Muscle layer of colon (tissue), 2 donors: ENCODE measurements around the gene TRIM61.
"Not testable (repeated sequence)": the region's sequence is repeated elsewhere in the genome, so short reads cannot be mapped to it uniquely, and the experiment has no call there.

Experiments
- H3K27ac ChIP-seq: one replicate; pipeline ENCODE4 v1.7.0; 2013; ENCODE audit warnings: low read depth, mild to moderate bottlenecking, low read length, moderate library complexity
- H3K27me3 ChIP-seq, 2 donors: one replicate each; pipeline ENCODE4 v1.7.0; 2013; ENCODE audit warnings: low read length in 2 of 2, mild to moderate bottlenecking in 2 of 2; ENCODE audit not compliant: insufficient read depth in 2 of 2, control insufficient read depth in 1 of 2
- H3K36me3 ChIP-seq: one replicate; pipeline ENCODE4 v1.7.0; 2013; ENCODE audit warnings: mild to moderate bottlenecking, low read length; ENCODE audit not compliant: insufficient read depth
- H3K4me1 ChIP-seq: one replicate; pipeline ENCODE4 v1.7.0; 2013; ENCODE audit warnings: mild to moderate bottlenecking, low read length; ENCODE audit not compliant: insufficient read depth
- H3K4me3 ChIP-seq, 2 donors: one replicate each; pipeline ENCODE4 v1.7.0; 2013; ENCODE audit warnings: low read length in 2 of 2, low read depth in 1 of 2, mild to moderate bottlenecking in 1 of 2, moderate library complexity in 1 of 2
- H3K9ac ChIP-seq: one replicate; pipeline ENCODE4 v1.7.0; 2013; ENCODE audit warnings: low read length
- H3K9me3 ChIP-seq: one replicate; pipeline ENCODE4 v1.7.0; 2013; ENCODE audit warnings: mild to moderate bottlenecking, low read length
- donor health status: abdominal sarcoma.
- donor health status: Adenocarcinoma of cecum.

The TRIM61 gene

DNA sequence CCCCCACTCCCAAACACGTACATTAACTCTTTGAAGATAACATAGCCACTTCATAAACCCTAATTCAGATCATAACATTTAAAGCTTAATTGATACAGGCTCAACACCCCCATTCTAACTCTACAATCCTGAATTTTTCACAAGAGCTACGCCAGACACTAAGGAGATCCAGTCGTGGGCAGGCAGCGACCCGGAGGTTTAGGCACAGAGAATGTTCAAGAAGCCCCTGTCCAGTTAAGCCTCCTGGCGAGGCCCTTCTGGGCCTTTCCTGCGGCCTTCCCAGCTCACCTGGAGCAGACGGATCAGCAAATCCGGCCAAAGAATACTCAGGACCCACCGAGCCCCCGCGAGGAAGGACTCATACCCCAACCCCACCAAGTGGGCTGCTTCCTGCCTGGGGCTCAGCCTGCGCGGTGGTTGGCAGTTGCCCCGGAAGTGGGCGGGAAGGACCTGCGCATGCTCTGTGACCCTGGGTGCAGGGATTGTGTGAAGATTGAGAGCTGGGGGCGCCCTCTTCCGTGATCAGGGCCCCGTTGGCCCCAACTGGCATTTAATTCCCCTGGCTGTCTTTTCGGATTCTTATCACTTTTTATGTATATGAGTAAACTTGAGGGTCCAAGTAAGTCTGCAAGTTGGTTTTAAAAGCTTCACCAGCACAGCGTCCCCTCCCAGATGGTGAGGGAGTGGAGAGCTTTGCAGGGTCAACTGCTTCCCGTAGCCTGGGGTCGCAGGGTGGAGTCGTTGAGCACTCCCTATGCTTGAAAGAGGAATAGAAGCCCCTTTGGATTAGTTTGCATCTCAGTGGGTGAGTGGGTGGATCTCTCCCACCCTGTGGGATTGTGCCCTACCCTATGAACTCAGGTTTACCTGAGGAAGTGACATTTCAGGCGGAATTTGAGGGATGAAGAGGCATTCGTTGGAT lies at the start of gene TRIM61:
TRIM61 (minus strand) TSS at position 415 of the 922 bp plus-strand sequence. CDS start 7,655 bp downstream, outside the sequence.
- no peaks in the 10 kb centered on the region for H3K4me1 ChIP-seq
- no peaks in the 10 kb centered on the region for H3K36me3 ChIP-seq
- H3K27me3 ChIP-seq = no peaks in the 10 kb centered on the region
- no peak within 1 kb of the TSS for H3K27ac ChIP-seq
- H3K9ac ChIP-seq = peak within 1 kb of the TSS; percentile 16
- H3K4me3 ChIP-seq = peak within 1 kb of the TSS; percentile 64 to 68
- H3K9me3 ChIP-seq = no peaks in the 10 kb centered on the region

DNA sequence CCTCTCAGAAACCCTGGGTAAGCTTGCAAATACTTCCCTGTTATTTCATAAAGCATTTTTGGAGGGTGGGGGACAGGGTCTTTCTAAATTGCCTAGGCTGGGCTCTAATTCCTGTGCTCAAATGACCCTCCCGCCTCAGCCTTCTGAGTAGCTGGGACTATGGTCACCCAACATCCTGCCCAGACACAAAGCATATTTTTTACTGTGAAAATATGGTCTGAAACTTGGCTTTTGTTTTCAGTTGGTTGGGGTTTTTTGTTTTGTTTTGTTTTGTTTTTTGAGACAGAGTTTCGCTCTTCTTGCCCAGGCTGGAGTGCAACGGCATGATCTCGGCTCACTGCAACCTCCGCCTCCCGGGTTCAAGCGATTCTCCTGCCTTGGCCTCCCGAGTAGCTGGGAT lies 48.3 kb upstream of the TRIM61 start:
- not testable (repeated sequence) for H3K27ac ChIP-seq, H3K27me3 ChIP-seq, H3K36me3 ChIP-seq, H3K9me3 ChIP-seq, H3K4me3 ChIP-seq, H3K9ac ChIP-seq, H3K4me1 ChIP-seq

DNA sequence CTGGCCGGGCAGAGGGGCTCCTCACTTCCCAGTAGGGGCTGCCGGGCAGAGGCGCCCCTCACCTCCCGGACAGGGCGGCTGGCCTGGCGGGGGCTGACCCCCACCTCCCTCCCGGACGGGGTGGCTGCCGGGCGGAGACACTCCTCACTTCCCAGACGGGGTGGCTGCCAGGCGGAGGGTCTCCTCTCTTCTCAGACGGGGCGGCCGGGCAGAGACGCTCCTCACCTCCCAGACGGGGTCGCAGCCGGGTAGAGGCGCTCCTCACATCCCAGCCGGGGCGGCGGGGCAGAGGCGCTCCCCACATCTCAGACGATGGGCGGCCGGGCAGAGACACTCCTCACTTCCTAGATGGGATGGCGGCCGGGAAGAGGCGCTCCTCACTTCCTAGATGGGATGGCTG lies 42.5 kb upstream of the TRIM61 start:
- H3K27me3 ChIP-seq, H3K36me3 ChIP-seq, H3K9me3 ChIP-seq: not testable (repeated sequence)

DNA sequence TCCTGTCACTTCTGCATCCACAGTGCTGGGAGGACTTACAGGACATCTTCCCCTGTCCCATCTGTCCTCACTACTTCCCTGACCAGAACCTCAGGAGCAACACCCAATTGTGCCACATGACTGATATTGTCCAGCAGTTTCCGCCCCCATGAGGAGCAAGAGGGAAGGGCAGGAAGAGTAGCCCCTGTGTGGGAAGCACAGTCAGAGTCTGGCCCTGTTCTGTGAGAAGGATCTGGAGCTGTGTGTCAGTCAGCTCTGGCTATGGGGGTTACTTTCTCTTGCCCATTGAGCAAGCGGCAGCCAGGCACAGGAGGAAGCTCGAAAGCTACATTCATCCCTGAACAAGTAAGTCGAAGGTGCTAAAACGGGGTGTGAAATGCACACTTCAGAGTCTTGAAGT lies 39.5 kb upstream of the TRIM61 start:
- H3K36me3 ChIP-seq = no peaks in the 10 kb centered on the region
- H3K9ac ChIP-seq = no peak overlapping the region
- H3K9me3 ChIP-seq = no peaks in the 10 kb centered on the region
- no peaks in the 10 kb centered on the region for H3K27me3 ChIP-seq
- no peaks in the 10 kb centered on the region for H3K4me1 ChIP-seq
- H3K27ac ChIP-seq = no peak overlapping the region
- no peak overlapping the region for H3K4me3 ChIP-seq

More for the DNA sequence above, 42.5 kb upstream of the TRIM61 start:
- H3K4me1 ChIP-seq, H3K9ac ChIP-seq, H3K4me3 ChIP-seq, H3K27ac ChIP-seq: not testable (repeated sequence)

DNA sequence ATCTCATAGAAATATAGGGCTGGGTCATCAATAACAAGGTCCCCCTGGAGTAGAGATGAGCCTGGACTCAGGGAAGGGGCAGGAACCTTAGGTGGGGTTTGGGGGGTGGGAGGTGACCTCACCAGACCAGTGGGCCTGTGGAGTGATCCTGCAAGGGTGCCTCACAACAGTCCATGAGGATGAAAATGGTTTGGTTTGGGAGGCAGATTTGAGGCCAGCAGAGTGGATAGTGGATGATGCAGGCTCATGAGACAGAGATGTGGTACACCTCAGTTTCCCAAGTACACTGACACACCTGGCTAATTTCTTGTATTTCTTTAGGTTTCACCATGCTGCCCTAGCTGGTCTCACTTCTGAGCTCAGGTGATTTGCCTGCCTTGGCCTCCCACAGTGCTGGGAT lies 36.2 kb upstream of the TRIM61 start:
- Histone ChIP-seq H3K4me3 (no peak overlapping the region), H3K4me1 (no peaks in the 10 kb centered on the region), H3K27me3 (no peaks in the 10 kb centered on the region), H3K27ac (no peak overlapping the region), H3K36me3 (no peaks in the 10 kb centered on the region), H3K9ac (no peak overlapping the region), H3K9me3 (no peaks in the 10 kb centered on the region)

DNA sequence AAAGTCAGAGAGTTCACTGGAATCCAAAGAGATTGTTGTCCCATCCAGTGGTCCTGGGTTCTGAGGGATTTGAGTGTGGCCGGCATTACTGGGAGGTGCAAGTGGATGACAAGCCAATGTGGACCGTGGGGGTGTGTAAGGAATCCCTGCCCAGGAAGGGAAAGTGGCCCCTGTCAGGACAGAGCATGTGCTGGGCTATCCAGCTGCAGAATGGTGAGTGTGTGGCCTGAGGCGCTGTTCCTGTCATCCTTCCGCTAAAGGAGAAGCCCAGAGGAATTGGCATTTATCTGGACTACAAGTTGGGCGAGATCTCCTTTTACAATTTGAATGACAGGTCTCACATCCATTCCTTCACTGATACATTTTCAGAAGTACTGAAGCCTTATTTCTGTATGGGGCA lies 33.9 kb upstream of the TRIM61 start:
- no peaks in the 10 kb centered on the region for H3K9me3 ChIP-seq
- no peak overlapping the region for H3K27ac ChIP-seq
- H3K36me3 ChIP-seq = no peaks in the 10 kb centered on the region
- H3K9ac ChIP-seq = no peak overlapping the region
- no peak overlapping the region for H3K4me3 ChIP-seq
- H3K27me3 ChIP-seq = no peaks in the 10 kb centered on the region
- H3K4me1 ChIP-seq = no peaks in the 10 kb centered on the region

DNA sequence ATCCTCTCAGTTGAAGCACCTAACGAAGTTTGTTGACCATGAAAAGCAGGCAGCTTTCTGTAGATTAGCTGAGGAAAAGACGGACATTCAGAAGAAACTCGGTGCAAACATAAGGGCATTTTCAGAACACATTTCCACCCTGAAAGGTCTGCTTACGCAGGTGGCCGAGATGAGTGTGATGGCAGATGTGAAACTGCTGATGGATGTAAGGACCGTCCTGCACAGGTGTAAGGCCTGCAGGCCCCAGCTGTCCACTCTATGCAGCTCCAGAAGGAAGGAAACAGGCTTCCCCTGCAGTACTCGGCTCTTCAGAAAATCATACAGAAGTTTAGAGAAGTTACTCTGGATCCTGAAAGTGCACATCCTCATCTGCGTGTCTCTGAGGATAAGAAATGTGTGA lies 33.5 kb upstream of the TRIM61 start:
- Histone ChIP-seq H3K9me3 (no peaks in the 10 kb centered on the region), H3K4me1 (no peaks in the 10 kb centered on the region)

DNA sequence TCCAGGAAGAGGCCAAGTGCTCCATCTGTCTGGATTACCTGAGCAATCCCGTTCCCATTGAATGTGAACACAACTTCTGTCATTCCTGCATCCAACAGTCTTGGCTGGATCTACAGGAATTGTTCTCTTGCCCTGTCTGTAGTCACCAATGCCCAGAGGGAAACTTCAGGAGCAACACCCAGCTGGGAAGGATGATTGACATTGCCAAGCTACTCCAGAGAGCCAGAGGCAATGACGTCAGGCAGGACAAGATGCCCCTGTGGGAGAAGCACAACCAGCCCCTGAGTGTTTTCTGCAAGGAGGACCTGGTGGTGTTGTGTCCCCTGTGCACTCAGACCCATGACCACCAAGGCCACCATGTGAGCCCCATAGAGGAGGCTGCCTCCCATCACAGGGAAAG lies 33.0 kb upstream of the TRIM61 start:
- H3K4me1 ChIP-seq = no peaks in the 10 kb centered on the region
- H3K27me3 ChIP-seq = no peaks in the 10 kb centered on the region
- no peaks in the 10 kb centered on the region for H3K9me3 ChIP-seq
- H3K36me3 ChIP-seq = no peaks in the 10 kb centered on the region
- no peak overlapping the region for H3K9ac ChIP-seq
- H3K4me3 ChIP-seq = no peak overlapping the region
- no peak overlapping the region for H3K27ac ChIP-seq

More for the DNA sequence above, 33.5 kb upstream of the TRIM61 start:
- Histone ChIP-seq H3K9ac (no peak overlapping the region), H3K4me3 (no peak overlapping the region), H3K27ac (no peak overlapping the region), H3K27me3 (no peaks in the 10 kb centered on the region), H3K36me3 (no peaks in the 10 kb centered on the region)

DNA sequence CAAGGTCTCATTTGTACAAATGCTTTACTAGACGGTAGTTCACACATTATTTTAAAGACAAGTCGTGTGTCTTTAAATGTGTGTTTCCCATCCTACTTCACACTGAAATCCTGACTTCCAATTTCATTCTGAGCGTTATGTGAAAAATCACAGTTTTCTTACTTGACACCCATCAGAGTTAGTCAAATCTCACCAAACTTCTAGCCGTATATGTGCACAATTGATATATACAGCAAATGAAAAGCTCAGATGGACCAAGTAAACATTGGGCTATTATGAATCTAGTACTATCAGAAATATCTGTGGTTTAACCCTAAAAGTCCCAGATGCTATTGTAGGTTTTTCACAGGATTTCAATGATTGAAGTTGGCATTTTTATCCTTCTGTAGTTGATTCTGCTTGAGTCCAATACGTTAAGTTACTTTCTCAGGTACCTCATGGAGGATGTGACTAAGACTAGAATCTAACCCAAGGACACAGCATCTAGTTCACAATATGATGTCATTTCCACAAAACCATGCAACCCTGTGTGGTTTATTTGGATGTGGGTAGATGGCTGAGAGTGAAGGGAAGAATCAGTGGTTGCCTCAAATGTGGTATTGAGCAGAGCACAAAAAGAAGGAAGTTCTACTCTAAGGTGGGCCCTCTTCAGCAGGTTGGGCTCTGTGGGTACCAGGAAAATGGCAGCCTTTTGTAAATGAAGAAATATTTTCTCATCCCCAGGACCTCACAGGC lies 32.2 kb upstream of the TRIM61 start:
- H3K36me3 ChIP-seq = no peaks in the 10 kb centered on the region
- H3K27ac ChIP-seq = no peak overlapping the region
- no peaks in the 10 kb centered on the region for H3K4me1 ChIP-seq
- no peaks in the 10 kb centered on the region for H3K9me3 ChIP-seq
- H3K9ac ChIP-seq = no peak overlapping the region
- no peaks in the 10 kb centered on the region for H3K27me3 ChIP-seq
- H3K4me3 ChIP-seq = no peak overlapping the region

DNA sequence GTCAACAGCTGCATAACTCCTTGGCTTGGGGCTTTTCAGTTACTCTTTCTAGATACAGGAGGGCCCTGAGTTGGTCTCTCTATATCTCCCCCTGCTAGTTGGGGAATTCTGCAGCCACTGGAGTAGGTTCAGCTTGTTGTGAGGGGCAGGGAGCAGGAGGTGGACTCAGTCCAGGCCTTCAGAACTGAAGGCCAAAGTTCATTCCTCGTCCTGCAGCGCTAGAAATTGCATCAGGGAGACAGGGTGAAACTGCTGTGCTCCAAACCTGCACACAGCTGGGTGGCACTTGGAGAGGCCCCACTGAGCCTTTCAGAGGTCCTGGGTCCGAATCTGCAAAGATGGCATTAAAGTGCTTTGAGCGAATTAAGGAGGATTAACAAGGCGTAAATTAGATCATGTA lies 29.4 kb upstream of the TRIM61 start:
- no peak overlapping the region for H3K27ac ChIP-seq
- no peaks in the 10 kb centered on the region for H3K27me3 ChIP-seq
- no peaks in the 10 kb centered on the region for H3K9me3 ChIP-seq
- no peak overlapping the region for H3K4me3 ChIP-seq
- no peak overlapping the region for H3K9ac ChIP-seq
- H3K36me3 ChIP-seq = no peaks in the 10 kb centered on the region
- H3K4me1 ChIP-seq = no peaks in the 10 kb centered on the region

DNA sequence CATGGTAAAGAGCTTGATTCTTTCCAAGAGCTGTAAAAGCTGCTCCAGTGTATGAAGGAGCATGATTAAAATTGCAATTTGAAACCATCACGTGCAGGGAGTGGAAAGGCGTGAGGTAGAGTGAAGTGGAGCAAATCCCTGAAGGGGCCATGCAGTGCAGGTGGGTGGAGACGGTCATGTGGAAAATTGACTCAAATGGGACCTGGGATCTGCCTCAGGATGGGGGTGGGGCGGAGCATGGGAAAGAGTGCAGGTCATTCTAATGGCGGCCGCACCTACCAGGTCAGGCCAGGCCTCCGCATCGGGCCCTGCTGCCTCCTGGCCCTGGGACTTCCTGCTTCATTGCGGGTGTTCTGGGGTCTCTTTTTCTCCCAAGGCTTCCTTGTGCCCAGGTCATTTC lies 29.0 kb upstream of the TRIM61 start:
- Histone ChIP-seq H3K4me3 (no peak overlapping the region), H3K4me1 (no peaks in the 10 kb centered on the region), H3K9me3 (no peaks in the 10 kb centered on the region), H3K27ac (no peak overlapping the region), H3K27me3 (no peaks in the 10 kb centered on the region), H3K9ac (no peak overlapping the region), H3K36me3 (no peaks in the 10 kb centered on the region)
